A673 (cell line): Measurements from ENCODE around the gene STAP2.

Experiments used
- EZH2 ChIP-seq: fragments of 200-600 bp; sonication (generic); IDR thresholded peaks from 2 replicates; pipeline ENCODE4 v1.6.1; 2017; ENCODE audit warnings: borderline replicate concordance, low read depth, mild to moderate bottlenecking, mixed read lengths, antibody characterized with exemption, low read length; ENCODE audit not compliant: poor library complexity, severe bottlenecking
- TF ChIP-seq, protein P1 (sequence below): fragments of 300-800, 200-600 bp; sonication (generic); conservative IDR thresholded peaks from 2 replicates; pipeline ENCODE4 v1.5.1; 2017; ENCODE audit warnings: low read depth, mild to moderate bottlenecking, antibody characterized with exemption, low read length, moderate library complexity, mixed read lengths

GRCh38 chr19:4337906-4338440 is 654 bp downstream of the STAP2 start:
- TF ChIP-seq, protein P1, sequence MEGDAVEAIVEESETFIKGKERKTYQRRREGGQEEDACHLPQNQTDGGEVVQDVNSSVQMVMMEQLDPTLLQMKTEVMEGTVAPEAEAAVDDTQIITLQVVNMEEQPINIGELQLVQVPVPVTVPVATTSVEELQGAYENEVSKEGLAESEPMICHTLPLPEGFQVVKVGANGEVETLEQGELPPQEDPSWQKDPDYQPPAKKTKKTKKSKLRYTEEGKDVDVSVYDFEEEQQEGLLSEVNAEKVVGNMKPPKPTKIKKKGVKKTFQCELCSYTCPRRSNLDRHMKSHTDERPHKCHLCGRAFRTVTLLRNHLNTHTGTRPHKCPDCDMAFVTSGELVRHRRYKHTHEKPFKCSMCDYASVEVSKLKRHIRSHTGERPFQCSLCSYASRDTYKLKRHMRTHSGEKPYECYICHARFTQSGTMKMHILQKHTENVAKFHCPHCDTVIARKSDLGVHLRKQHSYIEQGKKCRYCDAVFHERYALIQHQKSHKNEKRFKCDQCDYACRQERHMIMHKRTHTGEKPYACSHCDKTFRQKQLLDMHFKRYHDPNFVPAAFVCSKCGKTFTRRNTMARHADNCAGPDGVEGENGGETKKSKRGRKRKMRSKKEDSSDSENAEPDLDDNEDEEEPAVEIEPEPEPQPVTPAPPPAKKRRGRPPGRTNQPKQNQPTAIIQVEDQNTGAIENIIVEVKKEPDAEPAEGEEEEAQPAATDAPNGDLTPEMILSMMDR = no peak
- no peak for TF ChIP-seq EZH2
